PC-9 (cell line): Measurements from ENCODE around the gene HSPA8. TPM values are rescaled to one million over a fixed set of nuclear protein-coding genes. Genes with fewer than 3 reads are reported as not detected.

Source experiments
- BruUV-seq: library from RNA; stranded (reverse); fragments of 400-500 nt; replicated peaks from 2 replicates; lab custom pipeline; 2021; lab: Mats Ljungman, UMichigan
- CTCF ChIA-PET: fragments of 300-600 bp; sonication (Branson Sonifier 250); formaldehyde crosslinking; loops from one replicate; lab custom pipeline; 2022; ENCODE audit warnings: antibody characterized with exemption; lab: Charles Lee
- POLR2A ChIA-PET: fragments of 300-600 bp; sonication (Branson Sonifier 250); formaldehyde crosslinking; loops from one replicate; lab custom pipeline; 2022; ENCODE audit warnings: antibody characterized with exemption; ENCODE audit not compliant: unreplicated experiment; lab: Charles Lee
- DNase-seq, 2 experiments: peaks; one replicate each; pipeline versions ENCODE4 v3.0.0 to v3.0.0-alpha.2; 2015 to 2022; ENCODE audit warnings: mixed read lengths in 1 of 2
- H2AFZ ChIP-seq: fragments of 200-600 bp; sonication (generic); 2 replicates; pipeline ENCODE4 v1.8.1; 2017; ENCODE audit warnings: antibody characterized with exemption
- H3F3A ChIP-seq: fragments of 200-600 bp; sonication (generic); 2 replicates; pipeline ENCODE4 v1.8.1; 2017; ENCODE audit warnings: antibody characterized with exemption, mild to moderate bottlenecking, low read depth; ENCODE audit not compliant: insufficient read depth
- H3K27ac ChIP-seq: fragments of 200-600 bp; sonication (generic); 2 replicates; pipeline ENCODE4 v1.6.1; 2016; ENCODE audit warnings: mixed run types
- H3K27me3 ChIP-seq: fragments of 200-600 bp; sonication (generic); 2 replicates; pipeline ENCODE4 v1.6.1; 2016; ENCODE audit warnings: low read depth, mixed run types; ENCODE audit not compliant: insufficient read depth
- H3K36me3 ChIP-seq: fragments of 200-600 bp; sonication (generic); 2 replicates; pipeline ENCODE4 v1.6.1; 2016; ENCODE audit warnings: low read depth, mixed run types
- H3K4me1 ChIP-seq: fragments of 200-600 bp; sonication (generic); replicated peaks from 2 replicates; pipeline ENCODE4 v1.6.1; 2016; ENCODE audit warnings: mixed run types; ENCODE audit not compliant: insufficient read depth
- H3K4me2 ChIP-seq: fragments of 200-600 bp; sonication (generic); 2 replicates; pipeline ENCODE4 v1.6.1; 2017; ENCODE audit warnings: mixed run types
- H3K4me3 ChIP-seq: fragments of 200-600 bp; sonication (generic); 2 replicates; pipeline ENCODE4 v1.6.1; 2016; ENCODE audit warnings: mixed run types
- H3K79me2 ChIP-seq: fragments of 200-600 bp; sonication (generic); 2 replicates; pipeline ENCODE4 v1.6.1; 2017; ENCODE audit warnings: low read depth, mixed run types
- H3K9me2 ChIP-seq: fragments of 200-600 bp; sonication (generic); 2 replicates; pipeline ENCODE4 v1.8.1; 2017; ENCODE audit warnings: mild to moderate bottlenecking; ENCODE audit not compliant: insufficient read depth
- H3K9me3 ChIP-seq: fragments of 200-600 bp; sonication (generic); 2 replicates; pipeline ENCODE4 v1.8.1; 2016; ENCODE audit warnings: low read depth; ENCODE audit not compliant: insufficient read depth
- H4K20me1 ChIP-seq: fragments of 200-600 bp; sonication (generic); 2 replicates; pipeline ENCODE4 v1.8.1; 2017; ENCODE audit not compliant: insufficient read depth
- CTCF ChIP-seq: fragments of 200-600 bp; sonication (generic); conservative IDR thresholded peaks from 2 replicates; pipeline ENCODE4 v1.6.1; 2017; ENCODE audit warnings: mixed run types, antibody characterized with exemption, mild to moderate bottlenecking, moderate library complexity
- EZH2 ChIP-seq: fragments of 200-600 bp; sonication (generic); IDR thresholded peaks from 2 replicates; pipeline ENCODE4 v1.8.0; 2017; ENCODE audit warnings: antibody characterized with exemption, low read depth
- intact Hi-C: fragments of 100-400 bp; cut with micrococcal nuclease; formaldehyde crosslinking; loops from one replicate; pipeline ENCODE4 v1.10.0; 2022; ENCODE audit not compliant: unreplicated experiment
- total RNA-seq: library from RNA; stranded (reverse); gene quantifications from 2 replicates; pipeline ENCODE4 v1.2.3, GENCODE V29; 2021

Gene HSPA8
- total RNA-seq, 1 experiment from 2014 or later: 1,103 TPM

GRCh38 chr11:123076484-123076883, 14.5 kb upstream of the HSPA8 start:
- intact Hi-C loops: no loop called here
- Histone ChIP-seq H3K9me3 (no peaks in the 10 kb centered on the region), H4K20me1 (peaks cover 4% of the 10 kb centered on the region; the same call in 1 of the 2 replicates), H3K9me2 (no peaks in the 10 kb centered on the region), H3K4me2 (no peak overlapping the region), H3K36me3 (no peaks in the 10 kb centered on the region; the same call in 1 of the 2 replicates), H3K27me3 (no peaks in the 10 kb centered on the region), H2AFZ (no peak overlapping the region), H3K4me1 (peaks cover 18% of the 10 kb centered on the region), H3K79me2 (no peaks in the 10 kb centered on the region), H3F3A (peaks cover 19% of the 10 kb centered on the region), H3K27ac (no peak overlapping the region), H3K4me3 (no peak overlapping the region)
- DNase-seq: no peak
- CTCF ChIA-PET: no interaction called here
- POLR2A ChIA-PET: no interaction called here
- TF ChIP-seq EZH2 (no peak), CTCF (no peak)
- BruUV-seq: no TSS peak

- POLR2A ChIA-PET: interaction anchor here (0.8 kb wide), 1 partner anchor 11 kb away, joined by 3 read pairs; the partner anchor contains the start of gene HSPA8
- TF ChIP-seq EZH2 (no peak), CTCF (no peak)
Observed at GRCh38 chr11:123073343-123074057, 11.6 kb upstream of the HSPA8 start.

GRCh38 chr11:123072762-123073161, 10.8 kb upstream of the HSPA8 start:
- Histone ChIP-seq H3K9me2 (no peaks in the 10 kb centered on the region), H3K36me3 (no peaks in the 10 kb centered on the region; the same call in 1 of the 2 replicates), H3K4me1 (peaks cover 19% of the 10 kb centered on the region), H3K79me2 (no peaks in the 10 kb centered on the region), H3K4me2 (peak overlapping the region; percentile 15; the same call in 1 of the 2 replicates), H3F3A (peaks cover 29% of the 10 kb centered on the region), H3K27ac (peak overlapping the region; percentile 55), H2AFZ (no peak overlapping the region), H3K9me3 (no peaks in the 10 kb centered on the region), H3K4me3 (no peak overlapping the region), H4K20me1 (peaks cover 4% of the 10 kb centered on the region; the same call in 1 of the 2 replicates), H3K27me3 (no peaks in the 10 kb centered on the region)
- POLR2A ChIA-PET: interaction anchor here (0.8 kb wide), 1 partner anchor 11 kb away, joined by 3 read pairs; the partner anchor contains the start of gene HSPA8
- CTCF ChIA-PET: interaction anchor here (0.6 kb wide), 1 partner anchor 500 kb away, joined by 11 read pairs; no protein-coding TSS in a partner anchor
- intact Hi-C loops: loop anchor here (1.0 kb wide), 2 partner anchors 10 to 11 kb away; partner anchors contain the start of gene HSPA8
- no TSS peak for BruUV-seq
- TF ChIP-seq EZH2: no peak
- TF ChIP-seq CTCF: no peak
- no peak for DNase-seq

More at GRCh38 chr11:123073343-123074057, 11.6 kb upstream of the HSPA8 start:
- no TSS peak for BruUV-seq
- Histone ChIP-seq H3K79me2 (no peaks in the 10 kb centered on the region), H2AFZ (no peak overlapping the region), H3K4me3 (no peak overlapping the region), H3K9me2 (no peaks in the 10 kb centered on the region), H3K36me3 (no peaks in the 10 kb centered on the region; the same call in 1 of the 2 replicates), H3K4me1 (peaks cover 19% of the 10 kb centered on the region), H4K20me1 (peaks cover 4% of the 10 kb centered on the region; the same call in 1 of the 2 replicates), H3K4me2 (no peak overlapping the region), H3K9me3 (no peaks in the 10 kb centered on the region), H3F3A (peaks cover 28% of the 10 kb centered on the region), H3K27ac (no peak overlapping the region), H3K27me3 (no peaks in the 10 kb centered on the region)
- intact Hi-C loops: no loop called here
- DNase-seq: no peak
- CTCF ChIA-PET: interaction anchor here (0.6 kb wide), 1 partner anchor 500 kb away, joined by 11 read pairs; no protein-coding TSS in a partner anchor
